Mononuclear cell (primary cell): Measurements from ENCODE around the gene TMEM217. TPM values are rescaled to one million over a fixed set of nuclear protein-coding genes. Genes with fewer than 3 reads are reported as not detected.

Experiments
- H3K27me3 ChIP-seq: 2 replicates; pipeline ENCODE4 v1.6.0; 2011; ENCODE audit warnings: low read length, control low read depth; ENCODE audit not compliant: insufficient read depth
- H3K4me1 ChIP-seq: 2 replicates; pipeline ENCODE4 v1.5.1; 2011; ENCODE audit warnings: mild to moderate bottlenecking, low read length, control low read depth; ENCODE audit not compliant: insufficient read depth
- H3K4me3 ChIP-seq: 2 replicates; pipeline ENCODE4 v1.5.1; 2011; ENCODE audit warnings: mild to moderate bottlenecking, low read length, moderate library complexity
- H3K9me3 ChIP-seq: 2 replicates; pipeline ENCODE4 v1.5.1; 2011; ENCODE audit warnings: low read depth, mild to moderate bottlenecking, control low read depth, low read length
- total RNA-seq: library from RNA; depleted of rRNA; stranded (reverse); fragments of >200 nt; gene quantifications from one replicate; pipeline ENCODE4 v1.2.3, GENCODE V29; 2012

TMEM217 gene
- total RNA-seq, 1 donor = 1.6 TPM

- Histone ChIP-seq H3K4me3 (no peak overlapping the region), H3K4me1 (peaks cover 22% of the 10 kb centered on the region), H3K27me3 (no peaks in the 10 kb centered on the region), H3K9me3 (no peaks in the 10 kb centered on the region)
These were observed 4.6 kb upstream of the TMEM217 start for GRCh38 chr6:37262446-37263026.

GRCh38 chr6:37261198-37261597 is 3.3 kb upstream of the TMEM217 start:
- H3K4me1 ChIP-seq = peaks cover 29% of the 10 kb centered on the region
- no peaks in the 10 kb centered on the region for H3K27me3 ChIP-seq
- H3K9me3 ChIP-seq = no peaks in the 10 kb centered on the region
- H3K4me3 ChIP-seq = no peak overlapping the region

- H3K9me3 ChIP-seq = no peaks in the 10 kb centered on the region
These were observed 2.5 kb upstream of the TMEM217 start for GRCh38 chr6:37260444-37260843.

GRCh38 chr6:37260040-37260439 is 2.1 kb upstream of the TMEM217 start:
- no peak overlapping the region for H3K4me3 ChIP-seq

More at GRCh38 chr6:37260444-37260843, 2.5 kb upstream of the TMEM217 start:
- H3K4me3 ChIP-seq = no peak overlapping the region
- H3K27me3 ChIP-seq = no peaks in the 10 kb centered on the region
- peaks cover 29% of the 10 kb centered on the region for H3K4me1 ChIP-seq

GRCh38 chr6:37259191-37259590 is 1.2 kb upstream of the TMEM217 start:
- Histone ChIP-seq H3K9me3 (no peaks in the 10 kb centered on the region), H3K4me1 (peaks cover 25% of the 10 kb centered on the region), H3K27me3 (no peaks in the 10 kb centered on the region), H3K4me3 (no peak overlapping the region)

More at GRCh38 chr6:37260040-37260439, 2.1 kb upstream of the TMEM217 start:
- no peaks in the 10 kb centered on the region for H3K27me3 ChIP-seq
- H3K4me1 ChIP-seq = peaks cover 26% of the 10 kb centered on the region
- H3K9me3 ChIP-seq = no peaks in the 10 kb centered on the region

GRCh38 chr6:37258405-37259105 is 611 bp upstream of the TMEM217 start:
- Histone ChIP-seq H3K4me1 (peaks cover 25% of the 10 kb centered on the region), H3K9me3 (no peaks in the 10 kb centered on the region), H3K27me3 (no peaks in the 10 kb centered on the region), H3K4me3 (peak overlapping the region; percentile 83)

- H3K4me3 ChIP-seq = peak overlapping the region; percentile 83
- peaks cover 25% of the 10 kb centered on the region for H3K4me1 ChIP-seq
These were observed 667 bp downstream of the TMEM217 start for GRCh38 chr6:37257320-37257633.

GRCh38 chr6:37256692-37257319 is 1.1 kb downstream of the TMEM217 start:
- Histone ChIP-seq H3K4me1 (peaks cover 25% of the 10 kb centered on the region), H3K9me3 (no peaks in the 10 kb centered on the region), H3K4me3 (peak overlapping the region; percentile 83), H3K27me3 (no peaks in the 10 kb centered on the region)

More at GRCh38 chr6:37257320-37257633, 667 bp downstream of the TMEM217 start:
- Histone ChIP-seq H3K27me3 (no peaks in the 10 kb centered on the region), H3K9me3 (no peaks in the 10 kb centered on the region)

GRCh38 chr6:37254881-37255280 is 3.1 kb downstream of the TMEM217 start:
- no peak overlapping the region for H3K4me3 ChIP-seq
- no peaks in the 10 kb centered on the region for H3K27me3 ChIP-seq
- H3K4me1 ChIP-seq = peaks cover 25% of the 10 kb centered on the region
- H3K9me3 ChIP-seq = no peaks in the 10 kb centered on the region

- no peaks in the 10 kb centered on the region for H3K27me3 ChIP-seq
- H3K4me3 ChIP-seq = no peak overlapping the region
- no peaks in the 10 kb centered on the region for H3K9me3 ChIP-seq
- peaks cover 13% of the 10 kb centered on the region for H3K4me1 ChIP-seq
These were observed 4.4 kb downstream of the TMEM217 start for GRCh38 chr6:37253486-37254007.

- H3K4me1 ChIP-seq = no peaks in the 10 kb centered on the region
- no peaks in the 10 kb centered on the region for H3K9me3 ChIP-seq
- no peaks in the 10 kb centered on the region for H3K27me3 ChIP-seq
- H3K4me3 ChIP-seq = no peak overlapping the region
These were observed 6.6 kb downstream of the TMEM217 start for GRCh38 chr6:37251211-37251780.

GRCh38 chr6:37244430-37245310 is 13.3 kb downstream of the TMEM217 start:
- Histone ChIP-seq H3K9me3 (no peaks in the 10 kb centered on the region), H3K4me1 (peaks cover 12% of the 10 kb centered on the region), H3K4me3 (no peak overlapping the region), H3K27me3 (no peaks in the 10 kb centered on the region)

- Histone ChIP-seq H3K27me3 (no peaks in the 10 kb centered on the region), H3K4me1 (peaks cover 18% of the 10 kb centered on the region), H3K9me3 (no peaks in the 10 kb centered on the region), H3K4me3 (no peak overlapping the region)
These were observed 14.1 kb downstream of the TMEM217 start for GRCh38 chr6:37243816-37244370.

GRCh38 chr6:37243131-37243815 is 14.7 kb downstream of the TMEM217 start:
- no peak overlapping the region for H3K4me3 ChIP-seq
- peaks cover 20% of the 10 kb centered on the region for H3K4me1 ChIP-seq
- H3K27me3 ChIP-seq = no peaks in the 10 kb centered on the region
- no peaks in the 10 kb centered on the region for H3K9me3 ChIP-seq
